ENCODE results near the gene GNG4.

GRCh38 chr1:235642011-235642942, 7.3 kb downstream of the GNG4 start:
- no peak for TF ChIP-seq EZH2 (IDR thresholded peaks at IDR 0.05; ENCODE audit: borderline replicate concordance, insufficient read depth, low read depth, low read length, poor library complexity, severe bottlenecking)
- TF ChIP-seq, protein P1, sequence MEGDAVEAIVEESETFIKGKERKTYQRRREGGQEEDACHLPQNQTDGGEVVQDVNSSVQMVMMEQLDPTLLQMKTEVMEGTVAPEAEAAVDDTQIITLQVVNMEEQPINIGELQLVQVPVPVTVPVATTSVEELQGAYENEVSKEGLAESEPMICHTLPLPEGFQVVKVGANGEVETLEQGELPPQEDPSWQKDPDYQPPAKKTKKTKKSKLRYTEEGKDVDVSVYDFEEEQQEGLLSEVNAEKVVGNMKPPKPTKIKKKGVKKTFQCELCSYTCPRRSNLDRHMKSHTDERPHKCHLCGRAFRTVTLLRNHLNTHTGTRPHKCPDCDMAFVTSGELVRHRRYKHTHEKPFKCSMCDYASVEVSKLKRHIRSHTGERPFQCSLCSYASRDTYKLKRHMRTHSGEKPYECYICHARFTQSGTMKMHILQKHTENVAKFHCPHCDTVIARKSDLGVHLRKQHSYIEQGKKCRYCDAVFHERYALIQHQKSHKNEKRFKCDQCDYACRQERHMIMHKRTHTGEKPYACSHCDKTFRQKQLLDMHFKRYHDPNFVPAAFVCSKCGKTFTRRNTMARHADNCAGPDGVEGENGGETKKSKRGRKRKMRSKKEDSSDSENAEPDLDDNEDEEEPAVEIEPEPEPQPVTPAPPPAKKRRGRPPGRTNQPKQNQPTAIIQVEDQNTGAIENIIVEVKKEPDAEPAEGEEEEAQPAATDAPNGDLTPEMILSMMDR (IDR thresholded peaks at IDR 0.05) = no peak

All from B cell (primary cell).